IMR-90 (cell line): Measurements from ENCODE around the gene ABCG4. TPM values are rescaled to one million over a fixed set of nuclear protein-coding genes. Genes with fewer than 3 reads are reported as not detected.

Experiments
- ATAC-seq: fragments of 200-7000 bp; cut with Tn5 transposase; 2 replicates; pipeline ENCODE4 v1.9.1; 2020; ENCODE audit warnings: low read depth, mild to moderate bottlenecking, moderate library complexity
- BruUV-seq: library from RNA; stranded (reverse); fragments of 400-500 nt; replicated peaks from 2 replicates; lab custom pipeline; 2021; lab: Mats Ljungman, UMichigan
- CTCF ChIA-PET: fragments of 300-600 bp; formaldehyde crosslinking; extraction: SDS; loops from one replicate; lab custom pipeline; 2021; ENCODE audit warnings: antibody characterized with exemption; lab: Yijun Ruan, JAX
- POLR2A ChIA-PET: fragments of 300-600 bp; sonication (Branson Sonifier 250); formaldehyde crosslinking; loops from one replicate; lab custom pipeline; 2022; ENCODE audit warnings: antibody characterized with exemption; ENCODE audit not compliant: unreplicated experiment; lab: Charles Lee
- DNase-seq: peaks from one replicate; pipeline ENCODE4 v3.0.0; 2013
- H2AFZ ChIP-seq: replicated peaks from 2 replicates; pipeline ENCODE3; 2013; ENCODE audit warnings: low read length, mild to moderate bottlenecking; ENCODE audit not compliant: poor library complexity
- H2AK5ac ChIP-seq: 2 replicates; pipeline ENCODE4 v1.6.1; 2013; ENCODE audit warnings: low read depth, low read length, inconsistent platforms
- H2AK9ac ChIP-seq: replicated peaks from 2 replicates; pipeline ENCODE3; 2013; ENCODE audit warnings: mild to moderate bottlenecking, low read depth, low read length, moderate library complexity; ENCODE audit not compliant: poor library complexity
- H2BK120ac ChIP-seq: 2 replicates; pipeline ENCODE4 v1.6.1; 2013; ENCODE audit warnings: low read depth, low read length, inconsistent platforms
- H2BK15ac ChIP-seq: 3 replicates; pipeline ENCODE4 v1.6.1; 2013; ENCODE audit warnings: low read depth, low read length, inconsistent platforms
- H2BK20ac ChIP-seq: 2 replicates; pipeline ENCODE4 v1.6.1; 2013; ENCODE audit warnings: low read depth, mild to moderate bottlenecking, inconsistent platforms, low read length, moderate library complexity
- H2BK5ac ChIP-seq: 2 replicates; pipeline ENCODE4 v1.6.1; 2013; ENCODE audit warnings: mild to moderate bottlenecking, low read depth, low read length, inconsistent platforms; ENCODE audit not compliant: poor library complexity, severe bottlenecking
- H3K14ac ChIP-seq: replicated peaks from 2 replicates; pipeline ENCODE4 v1.6.1; 2013; ENCODE audit warnings: low read depth, low read length, inconsistent platforms
- H3K18ac ChIP-seq: 2 replicates; pipeline ENCODE4 v1.6.1; 2013; ENCODE audit warnings: low read depth, low read length, control low read depth
- H3K23ac ChIP-seq: 2 replicates; pipeline ENCODE4 v1.6.1; 2013; ENCODE audit warnings: low read depth, low read length, inconsistent platforms
- H3K27ac ChIP-seq: 2 replicates; pipeline ENCODE4 v1.5.1; 2013; ENCODE audit warnings: mild to moderate bottlenecking, control low read depth, low read length; ENCODE audit not compliant: insufficient read depth
- H3K27me3 ChIP-seq: 2 replicates; pipeline ENCODE4 v1.6.1; 2013; ENCODE audit warnings: low read length; ENCODE audit not compliant: control insufficient read depth, insufficient read depth
- H3K36me3 ChIP-seq: 2 replicates; pipeline ENCODE4 v1.6.1; 2013; ENCODE audit warnings: low read length, mixed read lengths; ENCODE audit not compliant: control insufficient read depth, insufficient read depth
- H3K4ac ChIP-seq: 2 replicates; pipeline ENCODE4 v1.6.1; 2013; ENCODE audit warnings: low read depth, low read length, inconsistent platforms
- H3K4me1 ChIP-seq: 2 replicates; pipeline ENCODE4 v1.6.1; 2013; ENCODE audit warnings: low read length, mixed read lengths; ENCODE audit not compliant: control insufficient read depth, insufficient read depth
- H3K4me2 ChIP-seq: 2 replicates; pipeline ENCODE4 v1.6.1; 2013; ENCODE audit warnings: low read depth, mild to moderate bottlenecking, control low read depth, low read length, moderate library complexity
- H3K4me3 ChIP-seq: 2 replicates; pipeline ENCODE4 v1.5.1; 2013; ENCODE audit warnings: low read depth, mild to moderate bottlenecking, control low read depth, low read length, moderate library complexity; ENCODE audit not compliant: insufficient read depth
- H3K56ac ChIP-seq: 2 replicates; pipeline ENCODE4 v1.6.1; 2013; ENCODE audit warnings: low read length, inconsistent platforms; ENCODE audit not compliant: insufficient read depth; ENCODE audit errors: extremely low read depth
- H3K79me1 ChIP-seq, 2 experiments: 2 replicates each; pipeline ENCODE4 v1.6.1; 2013; ENCODE audit warnings: low read length in 2 of 2, inconsistent platforms in 1 of 2, low read depth in 1 of 2
- H3K9ac ChIP-seq: 2 replicates; pipeline ENCODE4 v1.6.1; 2013; ENCODE audit warnings: low read depth, low read length, control low read depth
- H3K9me1 ChIP-seq: 2 replicates; pipeline ENCODE4 v1.6.1; 2013; ENCODE audit warnings: low read length, inconsistent platforms; ENCODE audit not compliant: insufficient read depth
- H3K9me3 ChIP-seq: 2 replicates; pipeline ENCODE4 v1.6.1; 2013; ENCODE audit warnings: low read length; ENCODE audit not compliant: control insufficient read depth, insufficient read depth
- H4K20me1 ChIP-seq: 2 replicates; pipeline ENCODE4 v1.6.1; 2013; ENCODE audit warnings: low read length, inconsistent platforms; ENCODE audit not compliant: insufficient read depth
- H4K5ac ChIP-seq: 2 replicates; pipeline ENCODE4 v1.6.1; 2013; ENCODE audit warnings: mild to moderate bottlenecking, low read depth, low read length, control low read depth
- H4K8ac ChIP-seq, 2 experiments: 2 replicates each; pipeline ENCODE4 v1.6.1; 2013; ENCODE audit warnings: low read depth in 2 of 2, low read length in 2 of 2, control low read depth in 1 of 2, inconsistent platforms in 1 of 2
- H4K91ac ChIP-seq: 2 replicates; pipeline ENCODE4 v1.6.1; 2013; ENCODE audit warnings: low read depth, low read length, inconsistent platforms; ENCODE audit not compliant: insufficient read depth
- BHLHE40 ChIP-seq: fragments of 150-350 bp; IDR thresholded peaks from 2 replicates; pipeline ENCODE4 v1.6.1; 2016; ENCODE audit warnings: mild to moderate bottlenecking, low read depth, low read length
- CEBPB ChIP-seq: IDR thresholded peaks from 2 replicates; pipeline ENCODE4 v1.6.1; 2012; ENCODE audit warnings: low read depth, low read length, improper control_type of control experiment
- CHD1 ChIP-seq: IDR thresholded peaks from 2 replicates; pipeline ENCODE4 v1.6.1; 2012; ENCODE audit warnings: low read depth, low read length, improper control_type of control experiment
- CTCF ChIP-seq: conservative IDR thresholded peaks from 2 replicates; pipeline ENCODE4 v1.5.1; 2012; ENCODE audit warnings: mild to moderate bottlenecking, low read depth, low read length, improper control_type of control experiment
- ELK1 ChIP-seq: fragments of 150-350 bp; IDR thresholded peaks from 2 replicates; pipeline ENCODE4 v1.6.1; 2016; ENCODE audit warnings: low read depth, mild to moderate bottlenecking, low read length, moderate library complexity, borderline replicate concordance
- NFE2L2 ChIP-seq: fragments of 150-350 bp; IDR thresholded peaks from 2 replicates; pipeline ENCODE4 v1.6.1; 2016; ENCODE audit warnings: low read depth, mild to moderate bottlenecking, low read length
- POLR2A ChIP-seq: IDR thresholded peaks from 2 replicates; pipeline ENCODE4 v1.6.1; 2012; ENCODE audit warnings: mild to moderate bottlenecking, low read depth, low read length
- RAD21 ChIP-seq: IDR thresholded peaks from 2 replicates; pipeline ENCODE4 v1.6.1; 2012; ENCODE audit warnings: low read length, improper control_type of control experiment
- RCOR1 ChIP-seq: IDR thresholded peaks from 2 replicates; pipeline ENCODE4 v1.6.1; 2012; ENCODE audit warnings: mild to moderate bottlenecking, low read length, improper control_type of control experiment; ENCODE audit not compliant: insufficient replicate concordance
- RFX5 ChIP-seq: IDR thresholded peaks from 2 replicates; pipeline ENCODE4 v1.8.0; 2012; ENCODE audit warnings: low read depth, mild to moderate bottlenecking, low read length, moderate library complexity
- SMC3 ChIP-seq: fragments of 150-350 bp; IDR thresholded peaks from 2 replicates; pipeline ENCODE4 v1.6.1; 2016; ENCODE audit warnings: low read depth, mild to moderate bottlenecking, antibody characterized with exemption, low read length, moderate library complexity
- USF2 ChIP-seq: fragments of 150-350 bp; IDR thresholded peaks from 2 replicates; pipeline ENCODE4 v1.6.1; 2017; ENCODE audit warnings: mild to moderate bottlenecking, antibody characterized with exemption, low read length, low read depth
- WGBS, 2 experiments: methylation state at CpG; one replicate each; pipeline versions ENCODE4 v1.1.5 to v1.1.7; 2013; ENCODE audit warnings: missing lambda C conversion rate in 2 of 2; ENCODE audit not compliant: insufficient read length in 1 of 2; ENCODE audit errors: extremely low coverage in 2 of 2; 5-methylcytosine and 5-hydroxymethylcytosine counted together
- dilution Hi-C: fragments of 300-500 bp; cut with HindIII; formaldehyde crosslinking; loops from one replicate; pipeline ENCODE4 v1.14.3; 2018; ENCODE audit warnings: low sequenced_read_pairs; ENCODE audit not compliant: unreplicated experiment
- in situ Hi-C: fragments of 300-500 bp; cut with MboI; formaldehyde crosslinking; loops from 3 replicates; pipeline ENCODE4 v1.14.3; 2019; ENCODE audit warnings: low sequenced_read_pairs, inconsistent platforms, mixed read lengths
- intact Hi-C: fragments of 100-400 bp; cut with micrococcal nuclease; formaldehyde crosslinking; loops from 2 replicates; pipeline ENCODE4 v1.10.0; 2022
- polyA plus RNA-seq, 3 experiments: library from polyadenylated mRNA; depleted of rRNA; stranded (reverse); fragments of >200 nt; gene quantifications; 2 replicates each; pipeline ENCODE4 v1.2.3, GENCODE V29; 2012; ENCODE audit warnings: low replicate concordance in 1 of 3
- total RNA-seq: library from RNA; depleted of rRNA; stranded (reverse); fragments of >200 nt; gene quantifications from 2 replicates; pipeline ENCODE4 v1.2.3, GENCODE V29; 2012

ABCG4 gene
- total and polyA plus RNA-seq, 2 of the 4 experiments (the other 2 are of a cell fraction), result under 0.01 to 0.26 TPM

GRCh38 chr11:119115484-119116234, 33.2 kb upstream of the ABCG4 start:
- ATAC-seq (no peak), DNase-seq (no peak)
- POLR2A ChIA-PET, result no interaction called here
- H3K27me3 ChIP-seq, result no peaks in the 10 kb centered on the region
- no peak overlapping the region for H2BK15ac ChIP-seq
- peaks cover 3% of the 10 kb centered on the region; the same call in 1 of the 2 replicates for H3K9me1 ChIP-seq
- BruUV-seq, result no TSS peak
- H4K20me1 ChIP-seq, result no peaks in the 10 kb centered on the region
- CTCF ChIA-PET, result interaction anchor here (0.6 kb wide), 1 partner anchor 81 kb away, joined by 3 read pairs; no protein-coding TSS in a partner anchor
- intact Hi-C loops (no loop called here), dilution Hi-C loops (no loop called here), in situ Hi-C loops (no loop called here)
- H3K4me1 ChIP-seq, result no peaks in the 10 kb centered on the region; the same call in 1 of the 2 replicates
- H3K4me3 ChIP-seq, result no peak overlapping the region
- H2BK5ac ChIP-seq, result no peak overlapping the region
- no peak overlapping the region for H3K23ac ChIP-seq
- H3K4ac ChIP-seq, result no peak overlapping the region
- H2AK9ac ChIP-seq, result no peak overlapping the region
- H3K27ac ChIP-seq, result no peak overlapping the region
- H4K91ac ChIP-seq, result no peak overlapping the region
- H2AK5ac ChIP-seq, result no peak overlapping the region
- H4K5ac ChIP-seq, result no peak overlapping the region
- H3K9ac ChIP-seq, result no peak overlapping the region
- no peak overlapping the region for H3K56ac ChIP-seq
- H3K14ac ChIP-seq, result no peak overlapping the region
- no peaks in the 10 kb centered on the region for H3K9me3 ChIP-seq
- no peak overlapping the region for H4K8ac ChIP-seq
- 83% methylated on average over 17 of the region's 24 CpGs; no CpG with 5 or more reads in 1 of the 2 experiments for WGBS, 2 experiments
- H2BK20ac ChIP-seq, result no peak overlapping the region
- H3K18ac ChIP-seq, result no peak overlapping the region
- H2AFZ ChIP-seq, result no peak overlapping the region
- no peak overlapping the region for H2BK120ac ChIP-seq
- peaks cover 0 to 3% of the 10 kb centered on the region in 2 experiments; a peak in 1 of 4 replicates for H3K79me1 ChIP-seq
- H3K36me3 ChIP-seq, result peaks cover 34% of the 10 kb centered on the region
- TF ChIP-seq POLR2A (no peak), BHLHE40 (no peak), SMC3 (no peak), CEBPB (no peak), RAD21 (no peak), ELK1 (no peak), USF2 (no peak), CTCF (no peak), CHD1 (no peak), NFE2L2 (no peak), RFX5 (no peak), RCOR1 (no peak)
- H3K4me2 ChIP-seq, result no peak overlapping the region
